H9 (cell line): ENCODE results near the gene ODF4. TPM values are rescaled to one million over a fixed set of nuclear protein-coding genes. Genes with fewer than 3 reads are reported as not detected.

ENCODE experiments used
- DNase-seq: peaks from one replicate; pipeline ENCODE4 v3.0.0-alpha.2; 2017
- H2AFZ ChIP-seq: one replicate; pipeline ENCODE4 v1.6.1; 2013; ENCODE audit warnings: mild to moderate bottlenecking, low read length, control low read depth, moderate library complexity
- H2AK5ac ChIP-seq: 2 replicates; pipeline ENCODE4 v1.6.1; 2013; ENCODE audit warnings: low read length, control low read depth, mixed read lengths; ENCODE audit not compliant: insufficient read length
- H2BK120ac ChIP-seq: one replicate; pipeline ENCODE4 v1.6.1; 2013; ENCODE audit warnings: low read depth, mild to moderate bottlenecking, low read length, control low read depth, inconsistent platforms; ENCODE audit not compliant: poor library complexity, severe bottlenecking
- H2BK12ac ChIP-seq: 2 replicates; pipeline ENCODE4 v1.6.1; 2013; ENCODE audit warnings: low read length, control low read depth, mixed read lengths, low read depth; ENCODE audit not compliant: insufficient read length
- H2BK15ac ChIP-seq: 2 replicates; pipeline ENCODE4 v1.6.1; 2013; ENCODE audit warnings: low read depth, low read length, control low read depth
- H2BK20ac ChIP-seq: one replicate; pipeline ENCODE4 v1.6.1; 2013; ENCODE audit warnings: low read depth, mild to moderate bottlenecking, low read length, control low read depth, inconsistent platforms; ENCODE audit not compliant: poor library complexity, severe bottlenecking
- H2BK5ac ChIP-seq: 2 replicates; pipeline ENCODE4 v1.6.1; 2013; ENCODE audit warnings: low read length, control low read depth, mixed read lengths; ENCODE audit not compliant: insufficient read length
- H3K14ac ChIP-seq: 2 replicates; pipeline ENCODE4 v1.6.1; 2013; ENCODE audit warnings: low read length, control low read depth; ENCODE audit not compliant: insufficient read depth
- H3K18ac ChIP-seq: 2 replicates; pipeline ENCODE4 v1.6.1; 2013; ENCODE audit warnings: low read depth, mild to moderate bottlenecking, mixed read lengths, low read length, control low read depth; ENCODE audit not compliant: insufficient read length
- H3K23ac ChIP-seq: 2 replicates; pipeline ENCODE4 v1.6.1; 2013; ENCODE audit warnings: low read length, control low read depth, mixed read lengths, low read depth; ENCODE audit not compliant: insufficient read length
- H3K23me2 ChIP-seq: 2 replicates; pipeline ENCODE4 v1.6.1; 2013; ENCODE audit warnings: low read depth, mild to moderate bottlenecking, mixed read lengths, low read length, control low read depth; ENCODE audit not compliant: insufficient read length, poor library complexity, severe bottlenecking
- H3K27ac ChIP-seq: 2 replicates; pipeline ENCODE4 v1.5.1; 2013; ENCODE audit warnings: low read length, control low read depth, mixed read lengths, low read depth; ENCODE audit not compliant: insufficient read length
- H3K27me3 ChIP-seq: 2 replicates; pipeline ENCODE4 v1.6.1; 2013; ENCODE audit warnings: low read length, control low read depth, inconsistent platforms; ENCODE audit not compliant: insufficient read depth
- H3K4ac ChIP-seq: 2 replicates; pipeline ENCODE4 v1.6.1; 2013; ENCODE audit warnings: low read depth, mild to moderate bottlenecking, control low read depth, inconsistent platforms, low read length, moderate library complexity
- H3K4me1 ChIP-seq: 2 replicates; pipeline ENCODE4 v1.6.1; 2013; ENCODE audit warnings: low read length, control low read depth, inconsistent platforms; ENCODE audit not compliant: insufficient read depth
- H3K4me2 ChIP-seq: 2 replicates; pipeline ENCODE4 v1.6.1; 2013; ENCODE audit warnings: low read length, control low read depth, mixed read lengths; ENCODE audit not compliant: insufficient read length, insufficient read depth
- H3K56ac ChIP-seq: 2 replicates; pipeline ENCODE4 v1.6.1; 2013; ENCODE audit warnings: low read depth, mild to moderate bottlenecking, mixed read lengths, low read length, control low read depth; ENCODE audit not compliant: insufficient read length
- H3K79me1 ChIP-seq: 2 replicates; pipeline ENCODE4 v1.6.1; 2013; ENCODE audit warnings: low read depth, mild to moderate bottlenecking, moderate library complexity, low read length, control low read depth, inconsistent platforms; ENCODE audit not compliant: insufficient read depth, poor library complexity, severe bottlenecking
- H3K79me2 ChIP-seq: 2 replicates; pipeline ENCODE4 v1.6.1; 2013; ENCODE audit warnings: low read length, control low read depth, inconsistent platforms; ENCODE audit not compliant: insufficient read depth
- H3K9ac ChIP-seq: 2 replicates; pipeline ENCODE4 v1.6.1; 2013; ENCODE audit warnings: low read length, control low read depth, mixed read lengths; ENCODE audit not compliant: insufficient read length; ENCODE audit errors: extremely low read depth
- H3K9me3 ChIP-seq: one replicate; pipeline ENCODE4 v1.6.1; 2013; ENCODE audit warnings: low read depth, low read length, inconsistent platforms; ENCODE audit not compliant: control insufficient read depth
- H3T11ph ChIP-seq: one replicate; pipeline ENCODE4 v1.6.1; 2013; ENCODE audit warnings: mild to moderate bottlenecking, low read length, control low read depth, inconsistent platforms
- H4K20me1 ChIP-seq: one replicate; pipeline ENCODE4 v1.6.1; 2013; ENCODE audit not compliant: control insufficient read depth, insufficient read length, insufficient read depth
- H4K5ac ChIP-seq: 2 replicates; pipeline ENCODE4 v1.6.1; 2013; ENCODE audit warnings: low read depth, mild to moderate bottlenecking, mixed read lengths, low read length, control low read depth; ENCODE audit not compliant: insufficient read length
- H4K8ac ChIP-seq: replicated peaks from 2 replicates; pipeline ENCODE4 v1.6.1; 2013; ENCODE audit warnings: low read length, control low read depth, mixed read lengths, low read depth; ENCODE audit not compliant: insufficient read length
- H4K91ac ChIP-seq: 2 replicates; pipeline ENCODE4 v1.6.1; 2013; ENCODE audit warnings: low read depth, mild to moderate bottlenecking, moderate library complexity, mixed read lengths, low read length, control low read depth; ENCODE audit not compliant: insufficient read length
- H3K27ac Mint-ChIP-seq, 3 experiments: 2 replicates in 2 of 3; 3 replicates in 1 of 3; pipeline ENCODE4 v1.8.0; 2020 to 2021; ENCODE audit warnings: mixed read lengths in 3 of 3, mild to moderate bottlenecking in 1 of 3, moderate library complexity in 1 of 3
- H3K27me3 Mint-ChIP-seq: 2 replicates; pipeline ENCODE4 v1.8.0; 2021; ENCODE audit warnings: low read depth, mild to moderate bottlenecking, moderate library complexity, mixed read lengths
- H3K36me3 Mint-ChIP-seq, 3 experiments: 2 replicates in 2 of 3; 3 replicates in 1 of 3; pipeline ENCODE4 v1.8.0; 2020 to 2021; ENCODE audit warnings: low read depth in 3 of 3, mixed read lengths in 3 of 3; ENCODE audit not compliant: insufficient read depth in 1 of 3
- H3K4me1 Mint-ChIP-seq, 2 experiments: 2 replicates each; pipeline ENCODE4 v1.8.0; 2020; ENCODE audit warnings: mixed read lengths in 2 of 2
- H3K4me3 Mint-ChIP-seq, 2 experiments: 2 replicates in 1 of 2; 3 replicates in 1 of 2; pipeline ENCODE4 v1.8.0; 2020 to 2021; ENCODE audit warnings: mild to moderate bottlenecking in 2 of 2, mixed read lengths in 2 of 2, moderate library complexity in 1 of 2
- H3K9me3 Mint-ChIP-seq, 2 experiments: 2 replicates in 1 of 2; 3 replicates in 1 of 2; pipeline ENCODE4 v1.8.0; 2020; ENCODE audit warnings: mild to moderate bottlenecking in 2 of 2, mixed read lengths in 2 of 2, moderate library complexity in 1 of 2
- WGBS: extraction: QIAGEN DNeasy Blood & Tissue Kit; methylation state at CpG from one replicate; pipeline ENCODE4 v1.1.7; 2013; ENCODE audit warnings: missing lambda C conversion rate, low lambda C conversion rate, mixed read lengths; ENCODE audit not compliant: insufficient read length; ENCODE audit errors: extremely low coverage; 5-methylcytosine and 5-hydroxymethylcytosine counted together
- total RNA-seq: library from RNA; stranded (reverse); gene quantifications from 2 replicates; pipeline ENCODE4 v1.2.1, GENCODE V29; 2021
- TF ChIP-seq, protein P1 (sequence below): fragments of 200-600 bp; sonication (generic); conservative IDR thresholded peaks from 3 replicates; pipeline ENCODE4 v1.8.0; 2021; ENCODE audit warnings: antibody characterized with exemption, mild to moderate bottlenecking

ODF4 gene
- total RNA-seq, 1 experiment from 2014 or later: not detected

GRCh38 chr17:8360751-8361150, 21.1 kb downstream of the ODF4 start:
- no peak overlapping the region for H4K91ac ChIP-seq

More at GRCh38 chr17:8360751-8361150, 21.1 kb downstream of the ODF4 start:
- Histone ChIP-seq H2AFZ (no peak overlapping the region), H4K20me1 (no peaks in the 10 kb centered on the region), H4K8ac (no peak overlapping the region), H3K23me2 (no peaks in the 10 kb centered on the region), H3K14ac (no peak overlapping the region), H3T11ph (no peak overlapping the region), H3K79me1 (no peaks in the 10 kb centered on the region), H2BK15ac (no peak overlapping the region), H3K27ac (no peak overlapping the region), H2AK5ac (no peak overlapping the region), H2BK20ac (no peak overlapping the region), H2BK12ac (no peak overlapping the region), H3K9ac (no peak overlapping the region), H3K9me3 (no peaks in the 10 kb centered on the region), H3K18ac (no peak overlapping the region), H3K4me2 (no peak overlapping the region), H2BK120ac (no peak overlapping the region), H3K4me1 (peaks cover 16% of the 10 kb centered on the region; the same call in 1 of the 2 replicates), H3K23ac (no peak overlapping the region), H3K4ac (no peak overlapping the region), H2BK5ac (no peak overlapping the region), H4K5ac (no peak overlapping the region), H3K56ac (no peak overlapping the region), H3K27me3 (no peaks in the 10 kb centered on the region), H3K79me2 (no peaks in the 10 kb centered on the region)
- TF ChIP-seq, protein P1, sequence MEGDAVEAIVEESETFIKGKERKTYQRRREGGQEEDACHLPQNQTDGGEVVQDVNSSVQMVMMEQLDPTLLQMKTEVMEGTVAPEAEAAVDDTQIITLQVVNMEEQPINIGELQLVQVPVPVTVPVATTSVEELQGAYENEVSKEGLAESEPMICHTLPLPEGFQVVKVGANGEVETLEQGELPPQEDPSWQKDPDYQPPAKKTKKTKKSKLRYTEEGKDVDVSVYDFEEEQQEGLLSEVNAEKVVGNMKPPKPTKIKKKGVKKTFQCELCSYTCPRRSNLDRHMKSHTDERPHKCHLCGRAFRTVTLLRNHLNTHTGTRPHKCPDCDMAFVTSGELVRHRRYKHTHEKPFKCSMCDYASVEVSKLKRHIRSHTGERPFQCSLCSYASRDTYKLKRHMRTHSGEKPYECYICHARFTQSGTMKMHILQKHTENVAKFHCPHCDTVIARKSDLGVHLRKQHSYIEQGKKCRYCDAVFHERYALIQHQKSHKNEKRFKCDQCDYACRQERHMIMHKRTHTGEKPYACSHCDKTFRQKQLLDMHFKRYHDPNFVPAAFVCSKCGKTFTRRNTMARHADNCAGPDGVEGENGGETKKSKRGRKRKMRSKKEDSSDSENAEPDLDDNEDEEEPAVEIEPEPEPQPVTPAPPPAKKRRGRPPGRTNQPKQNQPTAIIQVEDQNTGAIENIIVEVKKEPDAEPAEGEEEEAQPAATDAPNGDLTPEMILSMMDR: no peak
- Mint-ChIP-seq H3K9me3 (peaks cover 0 to 3% of the 10 kb centered on the region in 2 experiments; a peak in 1 of 5 replicates), H3K4me3 (no peak overlapping the region), H3K27me3 (no peaks in the 10 kb centered on the region), H3K27ac (no peak overlapping the region), H3K36me3 (peaks cover 0 to 6% (median 0%) of the 10 kb centered on the region in 3 experiments; a peak in 2 of 7 replicates), H3K4me1 (peaks cover 21 to 24% of the 10 kb centered on the region in 2 experiments)
- DNase-seq: no peak
- WGBS: no CpG with 5 or more reads among the region's 3 CpGs
